Measurements from ENCODE around the gene POLG2.

GRCh38 chr17:64502021-64502420 lies 5.2 kb upstream of the POLG2 start:
- TF ChIP-seq YY1 (IDR thresholded peaks at IDR 0.05; ENCODE audit: insufficient read depth, insufficient read length): no peak
- TF ChIP-seq ZNF274 (IDR thresholded peaks at IDR 0.05; ENCODE audit: low read depth, low read length): no peak

All from NT2/D1 (cell line).